ENCODE data around the gene MOXD1.
A peak's percentile ranks its signal among the peaks of the same experiment; 100 is the strongest.

GRCh38 chr6:132259070-132259469 is 142.2 kb downstream of the MOXD1 start:
- no peak for TF ChIP-seq FOSL1 (IDR thresholded peaks at IDR 0.05; ENCODE audit: low read depth)
- no peak for TF ChIP-seq ZFX (IDR thresholded peaks at IDR 0.05)
- TF ChIP-seq, protein P1, sequence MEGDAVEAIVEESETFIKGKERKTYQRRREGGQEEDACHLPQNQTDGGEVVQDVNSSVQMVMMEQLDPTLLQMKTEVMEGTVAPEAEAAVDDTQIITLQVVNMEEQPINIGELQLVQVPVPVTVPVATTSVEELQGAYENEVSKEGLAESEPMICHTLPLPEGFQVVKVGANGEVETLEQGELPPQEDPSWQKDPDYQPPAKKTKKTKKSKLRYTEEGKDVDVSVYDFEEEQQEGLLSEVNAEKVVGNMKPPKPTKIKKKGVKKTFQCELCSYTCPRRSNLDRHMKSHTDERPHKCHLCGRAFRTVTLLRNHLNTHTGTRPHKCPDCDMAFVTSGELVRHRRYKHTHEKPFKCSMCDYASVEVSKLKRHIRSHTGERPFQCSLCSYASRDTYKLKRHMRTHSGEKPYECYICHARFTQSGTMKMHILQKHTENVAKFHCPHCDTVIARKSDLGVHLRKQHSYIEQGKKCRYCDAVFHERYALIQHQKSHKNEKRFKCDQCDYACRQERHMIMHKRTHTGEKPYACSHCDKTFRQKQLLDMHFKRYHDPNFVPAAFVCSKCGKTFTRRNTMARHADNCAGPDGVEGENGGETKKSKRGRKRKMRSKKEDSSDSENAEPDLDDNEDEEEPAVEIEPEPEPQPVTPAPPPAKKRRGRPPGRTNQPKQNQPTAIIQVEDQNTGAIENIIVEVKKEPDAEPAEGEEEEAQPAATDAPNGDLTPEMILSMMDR (IDR thresholded peaks at IDR 0.05 in 2 of 3, conservative IDR thresholded peaks at IDR 0.05 in 1 of 3; ENCODE audit: borderline replicate concordance in 1 of 3, insufficient read depth in 1 of 3, low read depth in 2 of 3, low read length in 2 of 3) = peak in 2 of 3 experiments; percentile 42 to 54; a peak in 3 of 6 replicates

Measured in HCT116 (cell line).